SK-N-SH (cell line): ENCODE measurements around the gene AKT1S1. TPM values are rescaled to one million over a fixed set of nuclear protein-coding genes. Genes with fewer than 3 reads are reported as not detected.

Experiments used
- CTCF ChIA-PET: fragments of 300-600, 350-600 bp; formaldehyde crosslinking; extraction: SDS; loops from one replicate; lab custom pipeline; 2021; lab: Yijun Ruan, JAX
- POLR2A ChIA-PET: fragments of 350-600 bp; sonication (Branson Sonifier 250); formaldehyde crosslinking; extraction: SDS; loops from one replicate; lab custom pipeline; 2020; ENCODE audit warnings: antibody characterized with exemption, inconsistent platforms; lab: Yijun Ruan, JAX
- DNase-seq: peaks from one replicate; pipeline ENCODE4 v3.0.0; 2012
- H2AFZ ChIP-seq: fragments of 200-600 bp; sonication (generic); 2 replicates; pipeline ENCODE4 v1.8.1; 2016; ENCODE audit warnings: antibody characterized with exemption, mild to moderate bottlenecking, low read depth
- H3F3A ChIP-seq: fragments of 200-600 bp; sonication (generic); replicated peaks from 2 replicates; pipeline ENCODE3; 2016; ENCODE audit warnings: antibody characterized with exemption, mild to moderate bottlenecking; ENCODE audit not compliant: insufficient read depth
- H3K27ac ChIP-seq, 2 experiments: fragments of 200-500 bp in 1 of 2; fragments of 200-600 bp in 1 of 2; sonication (Bioruptor generic) in 1 of 2; sonication (generic), shearing (Covaris generic) in 1 of 2; 2 replicates each; pipeline versions ENCODE4 v1.5.1 to v1.6.1; 2014 to 2016; ENCODE audit warnings: low read depth in 2 of 2, inconsistent platforms in 1 of 2, low read length in 1 of 2, mild to moderate bottlenecking in 1 of 2, mixed read lengths in 1 of 2
- H3K27me3 ChIP-seq: fragments of 200-600 bp; sonication (generic), shearing (Covaris generic); 2 replicates; pipeline ENCODE4 v1.6.1; 2016; ENCODE audit warnings: mixed run types; ENCODE audit not compliant: insufficient read depth
- H3K36me3 ChIP-seq, 2 experiments: fragments of 200-500 bp in 1 of 2; fragments of 200-600 bp in 1 of 2; sonication (Bioruptor generic) in 1 of 2; sonication (generic) in 1 of 2; replicated peaks in 1 of 2; 2 replicates each; pipeline versions ENCODE3 to v1.5.1; 2014 to 2016; ENCODE audit warnings: low read length in 1 of 2, mild to moderate bottlenecking in 1 of 2; ENCODE audit not compliant: insufficient read depth in 2 of 2, control insufficient read depth in 1 of 2
- H3K4me1 ChIP-seq, 2 experiments: fragments of 200-500 bp in 1 of 2; fragments of 200-600 bp in 1 of 2; sonication (Bioruptor generic) in 1 of 2; sonication (generic), shearing (Covaris generic) in 1 of 2; 2 replicates each; pipeline versions ENCODE4 v1.5.1 to v1.6.1; 2014 to 2016; ENCODE audit warnings: low read depth in 1 of 2, low read length in 1 of 2, mixed run types in 1 of 2; ENCODE audit not compliant: insufficient read depth in 2 of 2, control insufficient read depth in 1 of 2
- H3K4me2 ChIP-seq: fragments of 200-600 bp; sonication (generic), shearing (Covaris generic); 2 replicates; pipeline ENCODE4 v1.6.1; 2017; ENCODE audit warnings: mixed run types
- H3K4me3 ChIP-seq, 2 experiments: fragments of 200-500 bp in 1 of 2; fragments of 200-600 bp in 1 of 2; sonication (Bioruptor generic) in 1 of 2; sonication (generic), shearing (Covaris generic) in 1 of 2; 2 replicates each; pipeline versions ENCODE4 v1.5.1 to v1.8.1; 2014 to 2016; ENCODE audit warnings: low read depth in 2 of 2, inconsistent platforms in 1 of 2, low read length in 1 of 2, mild to moderate bottlenecking in 1 of 2, mixed read lengths in 1 of 2, moderate library complexity in 1 of 2
- H3K79me2 ChIP-seq: fragments of 200-600 bp; sonication (generic); 2 replicates; pipeline ENCODE4 v1.8.1; 2017; ENCODE audit warnings: mild to moderate bottlenecking; ENCODE audit not compliant: insufficient read depth
- H3K9ac ChIP-seq: fragments of 200-600 bp; sonication (generic); 2 replicates; pipeline ENCODE4 v1.6.1; 2017; ENCODE audit warnings: mixed run types
- H3K9me2 ChIP-seq: fragments of 200-600 bp; sonication (generic); 2 replicates; pipeline ENCODE4 v1.6.1; 2017; ENCODE audit warnings: mixed run types
- H3K9me3 ChIP-seq: fragments of 200-600 bp; sonication (generic); 2 replicates; pipeline ENCODE4 v1.6.1; 2017; ENCODE audit warnings: mixed run types, mild to moderate bottlenecking, moderate library complexity
- H4K20me1 ChIP-seq: fragments of 200-600 bp; sonication (generic); 2 replicates; pipeline ENCODE4 v1.6.1; 2017; ENCODE audit warnings: mild to moderate bottlenecking, mixed run types; ENCODE audit not compliant: insufficient read depth
- CTCF ChIP-seq: fragments of 200-600 bp; sonication (generic); IDR thresholded peaks from 2 replicates; pipeline ENCODE4 v1.6.1; 2017; ENCODE audit warnings: antibody characterized with exemption, mild to moderate bottlenecking, moderate library complexity
- EP300 ChIP-seq, 2 experiments: IDR thresholded peaks; 2 replicates each; pipeline versions ENCODE4 v1.4.0 to v1.6.1; 2012; ENCODE audit warnings: borderline replicate concordance in 1 of 2, low read depth in 1 of 2, low read length in 1 of 2
- FOSL2 ChIP-seq: IDR thresholded peaks from 2 replicates; pipeline ENCODE4 v1.4.0; 2012; ENCODE audit warnings: low read depth, mild to moderate bottlenecking, moderate library complexity, borderline replicate concordance
- FOXJ3 ChIP-seq: sonication (generic); formaldehyde crosslinking; IDR thresholded peaks from 2 replicates; pipeline ENCODE4 v1.5.1; 2020; ENCODE audit warnings: mild to moderate bottlenecking, missing genetic modification reagents
- FOXM1 ChIP-seq: IDR thresholded peaks from 2 replicates; pipeline ENCODE4 v1.4.0; 2012; ENCODE audit warnings: low read depth, mild to moderate bottlenecking
- GABPA ChIP-seq: IDR thresholded peaks from 2 replicates; pipeline ENCODE4 v1.4.0; 2012; ENCODE audit warnings: low read depth, mild to moderate bottlenecking
- GATA2 ChIP-seq: sonication (generic); formaldehyde crosslinking; IDR thresholded peaks from 2 replicates; pipeline ENCODE4 v1.5.0; 2020; ENCODE audit warnings: mild to moderate bottlenecking, missing genetic modification reagents
- MEF2A ChIP-seq: IDR thresholded peaks from 2 replicates; pipeline ENCODE4 v1.4.0; 2012; ENCODE audit warnings: low read depth, borderline replicate concordance
- MXI1 ChIP-seq: IDR thresholded peaks from 2 replicates; pipeline ENCODE4 v1.6.1; 2012; ENCODE audit warnings: mild to moderate bottlenecking, low read depth, low read length, improper control_type of control experiment
- RAD21 ChIP-seq: IDR thresholded peaks from 2 replicates; pipeline ENCODE4 v1.6.1; 2012; ENCODE audit warnings: mild to moderate bottlenecking, low read length
- RFX5 ChIP-seq: IDR thresholded peaks from 2 replicates; pipeline ENCODE4 v1.6.1; 2012; ENCODE audit warnings: mild to moderate bottlenecking, improper control_type of control experiment, low read length
- RXRA ChIP-seq: IDR thresholded peaks from 2 replicates; pipeline ENCODE4 v1.4.0; 2012; ENCODE audit warnings: low read depth, mild to moderate bottlenecking, borderline replicate concordance
- SIN3A ChIP-seq: IDR thresholded peaks from 2 replicates; pipeline ENCODE4 v1.6.1; 2012; ENCODE audit warnings: low read depth, mild to moderate bottlenecking, low read length, moderate library complexity, borderline replicate concordance
- SMC3 ChIP-seq: IDR thresholded peaks from 2 replicates; pipeline ENCODE4 v1.6.1; 2012; ENCODE audit warnings: low read depth, low read length, improper control_type of control experiment
- TCF12 ChIP-seq: IDR thresholded peaks from 2 replicates; pipeline ENCODE4 v1.4.0; 2012
- USF2 ChIP-seq: fragments of 150-350 bp; IDR thresholded peaks from 2 replicates; pipeline ENCODE4 v1.6.1; 2017; ENCODE audit warnings: antibody characterized with exemption, low read length, low read depth, borderline replicate concordance
- YY1 ChIP-seq: IDR thresholded peaks from 2 replicates; pipeline ENCODE4 v1.4.0; 2012; ENCODE audit warnings: low read depth, mild to moderate bottlenecking
- WGBS: methylation state at CpG from one replicate; pipeline ENCODE4 v1.1.6; 2017; ENCODE audit warnings: low lambda C conversion rate; 5-methylcytosine and 5-hydroxymethylcytosine counted together
- polyA plus RNA-seq, 3 experiments: library from polyadenylated mRNA; depleted of rRNA; stranded (reverse); fragments of >200 nt; gene quantifications; 2 replicates each; pipeline ENCODE4 v1.2.3, GENCODE V29; 2012
- TF ChIP-seq, protein P1 (sequence below): IDR thresholded peaks from 2 replicates; pipeline ENCODE4 v1.4.0; 2012; ENCODE audit warnings: low read depth, borderline replicate concordance
- TF ChIP-seq, protein P2 (sequence below): IDR thresholded peaks from 2 replicates; pipeline ENCODE4 v1.4.0; 2012; ENCODE audit warnings: low read depth

Gene AKT1S1
- polyA plus RNA-seq, 1 of the 3 experiments (the other 2 are of a cell fraction): 63.7 TPM

DNA sequence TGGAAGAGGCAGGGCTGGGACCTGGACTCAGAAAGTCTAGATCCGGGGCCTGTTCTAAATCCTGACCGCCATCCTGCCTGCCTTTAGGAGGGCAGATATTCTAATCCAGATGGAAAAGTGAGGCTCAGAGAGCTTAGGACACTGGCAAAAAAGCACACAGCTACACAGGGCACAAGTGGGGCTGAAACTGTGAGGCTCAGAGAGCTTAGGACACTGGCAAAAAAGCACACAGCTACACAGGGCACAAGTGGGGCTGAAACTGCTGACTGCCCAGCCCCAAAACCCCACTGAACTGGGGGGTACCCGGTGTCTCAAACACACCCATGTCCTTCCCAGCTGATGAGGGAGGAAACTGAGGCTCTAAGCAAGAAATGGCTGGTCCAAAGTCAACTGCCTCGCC, 2.0 kb downstream of the AKT1S1 start:
- H3K9me3 ChIP-seq: no peaks in the 10 kb centered on the region
- no peak for DNase-seq
- H4K20me1 ChIP-seq: no peaks in the 10 kb centered on the region
- H3K79me2 ChIP-seq: peaks cover 59% of the 10 kb centered on the region
- TF ChIP-seq RAD21: no peak
- TF ChIP-seq FOSL2: no peak
- no peak for TF ChIP-seq FOXM1
- no peak for TF ChIP-seq SIN3A
- TF ChIP-seq GABPA: no peak
- no peak for TF ChIP-seq RFX5
- TF ChIP-seq TCF12: no peak
- TF ChIP-seq GATA2 (CRISPR knock-in tag): no peak
- TF ChIP-seq SMC3: no peak
- TF ChIP-seq RXRA: no peak
- TF ChIP-seq YY1: no peak
- TF ChIP-seq CTCF: no peak
- TF ChIP-seq MEF2A: no peak
- TF ChIP-seq, protein P1, sequence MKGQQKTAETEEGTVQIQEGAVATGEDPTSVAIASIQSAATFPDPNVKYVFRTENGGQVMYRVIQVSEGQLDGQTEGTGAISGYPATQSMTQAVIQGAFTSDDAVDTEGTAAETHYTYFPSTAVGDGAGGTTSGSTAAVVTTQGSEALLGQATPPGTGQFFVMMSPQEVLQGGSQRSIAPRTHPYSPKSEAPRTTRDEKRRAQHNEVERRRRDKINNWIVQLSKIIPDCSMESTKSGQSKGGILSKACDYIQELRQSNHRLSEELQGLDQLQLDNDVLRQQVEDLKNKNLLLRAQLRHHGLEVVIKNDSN: no peak
- no peak for TF ChIP-seq USF2
- no peak for TF ChIP-seq EP300 (IDR thresholded peaks at IDR 0.05; ENCODE audit: borderline replicate concordance in 1 of 2, low read depth in 1 of 2, low read length in 1 of 2)
- TF ChIP-seq, protein P2, sequence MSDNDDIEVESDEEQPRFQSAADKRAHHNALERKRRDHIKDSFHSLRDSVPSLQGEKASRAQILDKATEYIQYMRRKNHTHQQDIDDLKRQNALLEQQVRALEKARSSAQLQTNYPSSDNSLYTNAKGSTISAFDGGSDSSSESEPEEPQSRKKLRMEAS: no peak
- TF ChIP-seq MXI1: no peak
- TF ChIP-seq FOXJ3 (CRISPR knock-in tag): no peak
- no peaks in the 10 kb centered on the region for H3K9me2 ChIP-seq
- CTCF ChIA-PET: interaction anchor here (1.1 kb wide), 1 partner anchor 12 kb away, joined by 4 read pairs; no protein-coding TSS in a partner anchor
- peak overlapping the region; percentile 97 for H3K9ac ChIP-seq
- H3K4me2 ChIP-seq: peak overlapping the region; percentile 95
- POLR2A ChIA-PET: interaction anchor here (2.0 to 2.7 kb wide), 2 partner anchors 24 to 55 kb away, joined by 8 to 19 read pairs; partner anchors contain the start of genes NUP62 and PTOV1
- WGBS: 68% methylated on average over 4 of the region's 4 CpGs
- H2AFZ ChIP-seq: no peak overlapping the region
- H3K27me3 ChIP-seq: no peaks in the 10 kb centered on the region
- peaks cover 11 to 38% of the 10 kb centered on the region in 2 experiments for H3K4me1 ChIP-seq
- peaks cover 5% of the 10 kb centered on the region for H3F3A ChIP-seq
- peak overlapping the region; percentile 74 to 99 for H3K4me3 ChIP-seq
- H3K27ac ChIP-seq: peak overlapping the region; percentile 96 to 99; a peak in 3 of 4 replicates
- H3K36me3 ChIP-seq: peaks cover 12 to 32% of the 10 kb centered on the region in 2 experiments
